HPDE6-E6E7 (cell line): ENCODE data around the gene MIX23.

ENCODE experiments used
- DNase-seq: peaks from one replicate; pipeline ENCODE4 v3.0.0; 2011; ENCODE audit warnings: missing footprints; ENCODE audit errors: extremely low spot score

MIX23 gene

GRCh38 chr3:122351612-122352011 is 31.4 kb downstream of the MIX23 start:
- DNase-seq = no peak

- no peak for DNase-seq
Measured at GRCh38 chr3:122350814-122351418, 32.1 kb downstream of the MIX23 start.

GRCh38 chr3:122349171-122349570 is 33.9 kb downstream of the MIX23 start:
- DNase-seq = no peak

GRCh38 chr3:122343654-122344053 is 39.4 kb downstream of the MIX23 start:
- no peak for DNase-seq

- DNase-seq = no peak
Measured at GRCh38 chr3:122342803-122343202, 40.2 kb downstream of the MIX23 start.

- no peak for DNase-seq
Measured at GRCh38 chr3:122332551-122332950, 50.5 kb downstream of the MIX23 start.

- DNase-seq = no peak
Measured at GRCh38 chr3:122331886-122332285, 51.1 kb downstream of the MIX23 start.

- DNase-seq = no peak
Measured at GRCh38 chr3:122325769-122326168, 57.3 kb downstream of the MIX23 start.

GRCh38 chr3:122324871-122325323 is 58.1 kb downstream of the MIX23 start, which contains the start of gene CSTA:
TSS of gene CSTA (plus strand) at chr3:122325248. CDS start at chr3:122325293, 45 bp downstream.
- DNase-seq = peak; percentile 69

- DNase-seq = no peak
Measured at GRCh38 chr3:122322095-122323075, 60.6 kb downstream of the MIX23 start.

GRCh38 chr3:122318620-122319019 is 64.4 kb downstream of the MIX23 start:
- DNase-seq = peak; percentile 25

GRCh38 chr3:122316368-122316767 is 66.7 kb downstream of the MIX23 start:
- no peak for DNase-seq

GRCh38 chr3:122315619-122316018 is 67.4 kb downstream of the MIX23 start:
- DNase-seq = no peak

GRCh38 chr3:122314228-122314876 is 68.7 kb downstream of the MIX23 start:
- peak; percentile 66 for DNase-seq

- DNase-seq = no peak
Measured at GRCh38 chr3:122313281-122313680, 69.8 kb downstream of the MIX23 start.

GRCh38 chr3:122312826-122313225 is 70.2 kb downstream of the MIX23 start:
- no peak for DNase-seq

GRCh38 chr3:122310361-122310760 is 72.7 kb downstream of the MIX23 start:
- peak; percentile 74 for DNase-seq
